Measurements from ENCODE around the gene GCGR.

Gene GCGR

GRCh38 chr17:81832608-81833159 is 28.7 kb downstream of the GCGR start:
- no peaks in the 10 kb centered on the region for H3K9me3 ChIP-seq (ENCODE audit: control insufficient read depth, insufficient read depth, low read depth, low read length)
- peak overlapping the region; percentile 75 for H3K27ac ChIP-seq (ENCODE audit: extremely low read depth, low read depth, low read length)
- TF ChIP-seq HOXC10 (CRISPR knock-in tag; IDR thresholded peaks at IDR 0.05) (no peak), ZNF202 (tag by site-specific recombination; IDR thresholded peaks at IDR 0.05; ENCODE audit: borderline replicate concordance) (no peak), SALL2 (tag by site-specific recombination; IDR thresholded peaks at IDR 0.05; ENCODE audit: borderline replicate concordance) (no peak), ZNF174 (tag by site-specific recombination; IDR thresholded peaks at IDR 0.05) (no peak), ZNF645 (tag by site-specific recombination; IDR thresholded peaks at IDR 0.05) (no peak), AEBP2 (tag by site-specific recombination; IDR thresholded peaks at IDR 0.05; ENCODE audit: borderline replicate concordance) (no peak), ZNF571 (tag by site-specific recombination; IDR thresholded peaks at IDR 0.05) (no peak), ZSCAN30 (tag by site-specific recombination; IDR thresholded peaks at IDR 0.05) (no peak), ZNF157 (tag by site-specific recombination; IDR thresholded peaks at IDR 0.05) (no peak), ZNF140 (tag by site-specific recombination; IDR thresholded peaks at IDR 0.05) (no peak), EGR2 (tag by site-specific recombination; IDR thresholded peaks at IDR 0.05; ENCODE audit: low read depth) (no peak), ZNF214 (tag by site-specific recombination; IDR thresholded peaks at IDR 0.05; ENCODE audit: borderline replicate concordance) (no peak), TRIM28 (IDR thresholded peaks at IDR 0.05; ENCODE audit: borderline replicate concordance, low read length) (no peak), BCL6B (tag by site-specific recombination; IDR thresholded peaks at IDR 0.05) (no peak), ZEB2 (tag by site-specific recombination; IDR thresholded peaks at IDR 0.05) (0 out of 2 replicates have a peak, but pooled peaks have one; percentile 14), ZBTB20 (tag by site-specific recombination; IDR thresholded peaks at IDR 0.05) (no peak; the same call in 1 of the 2 replicates), ZNF624 (tag by site-specific recombination; IDR thresholded peaks at IDR 0.05) (no peak), ZNF18 (tag by site-specific recombination; IDR thresholded peaks at IDR 0.05) (no peak; the same call in 1 of the 2 replicates), ZNF530 (tag by site-specific recombination; IDR thresholded peaks at IDR 0.05; ENCODE audit: low read depth) (no peak), HIC1 (tag by site-specific recombination; IDR thresholded peaks at IDR 0.05) (no peak), ZNF704 (tag by site-specific recombination; IDR thresholded peaks at IDR 0.05) (no peak), ZNF658 (tag by site-specific recombination; IDR thresholded peaks at IDR 0.05) (no peak), ZNF146 (tag by site-specific recombination; IDR thresholded peaks at IDR 0.05) (0 out of 2 replicates have a peak, but pooled peaks have one; percentile 4), ZNF626 (tag by site-specific recombination; IDR thresholded peaks at IDR 0.05) (no peak), ZNF223 (tag by site-specific recombination; IDR thresholded peaks at IDR 0.05) (no peak), OVOL3 (tag by site-specific recombination; IDR thresholded peaks at IDR 0.05) (no peak), SP7 (tag by site-specific recombination; IDR thresholded peaks at IDR 0.05) (0 out of 2 replicates have a peak, but pooled peaks have one; percentile 24), ZNF621 (tag by site-specific recombination; IDR thresholded peaks at IDR 0.05) (no peak), GLIS2 (tag by site-specific recombination; IDR thresholded peaks at IDR 0.05) (peak; percentile 40; the same call in 1 of the 2 replicates), ZNF585B (tag by site-specific recombination; IDR thresholded peaks at IDR 0.05) (no peak)

More at GRCh38 chr17:81832608-81833159, 28.7 kb downstream of the GCGR start:
- CTCF ChIA-PET: interaction anchor here (0.9 to 3.0 kb wide), 2 partner anchors 11 to 15 kb away, joined by 3 to 12 read pairs; no protein-coding TSS in a partner anchor
- Histone ChIP-seq H3K4me1 (ENCODE audit: control insufficient read depth, insufficient read depth, low read length) (no peaks in the 10 kb centered on the region), H3K36me3 (ENCODE audit: control insufficient read depth in 2 of 2, insufficient read depth in 1 of 2, low read length in 2 of 2) (peaks cover 0 to 4% of the 10 kb centered on the region in 2 experiments; a peak in 2 of 3 replicates), H3K4me3 (ENCODE audit: low read depth, low read length) (peak overlapping the region; percentile 72)
- POLR2A ChIA-PET: interaction anchor here (0.6 to 2.0 kb wide), 21 partner anchors 9 to 265 kb away, joined by 3 to 10 read pairs (median 5); partner anchors contain the start of genes CENPX, DCXR, FASN and LRRC45
